Measurements from ENCODE around the gene C8A.

GRCh38 chr1:56872597-56872996 is 18.0 kb downstream of the C8A start:
- TF ChIP-seq CTCF (conservative IDR thresholded peaks at IDR 0.05) (no peak), EZH2 (IDR thresholded peaks at IDR 0.05; ENCODE audit: low read depth) (no peak)
